ENCODE measurements around the gene PLAA. TPM values are rescaled to one million over a fixed set of nuclear protein-coding genes. Genes with fewer than 3 reads are reported as not detected.

PLAA gene
- total RNA-seq, 4 donors from 2014 or later, result 72.5 to 105 (median 83.8) TPM

GRCh38 chr9:26940779-26941178 lies 6.3 kb downstream of the PLAA start:
- Histone ChIP-seq H3K27me3 (no peaks in the 10 kb centered on the region), H3K36me3 (no peaks in the 10 kb centered on the region), H3K4me3 (no peak overlapping the region), H3K27ac (peak overlapping the region in 2 of 4 donors; percentile 62 to 64), H3K4me1 (peaks cover 43 to 60% of the 10 kb centered on the region in 2 donors), H3K9me3 (peaks cover 0 to 7% (median 0%) of the 10 kb centered on the region in 3 donors)
- intact Hi-C loops (cut with DNase I; ENCODE audit: low total_unique reads), result loop anchor here (10.0 kb wide), 1 partner anchor 634 kb away; the partner anchor contains the start of gene C9orf72
- DNase-seq (no peak), ATAC-seq (no peak)
- no peak for TF ChIP-seq POLR2A (IDR thresholded peaks at IDR 0.05)
- no peak for TF ChIP-seq CTCF (IDR thresholded peaks at IDR 0.05 in 4 of 5, conservative IDR thresholded peaks at IDR 0.05 in 1 of 5)
- in situ Hi-C loops (cut with MboI; ENCODE audit: low sequenced_read_pairs in 4 of 4), result loop anchor here in 2 of 4 donors (10.0 to 25.0 kb wide), 3 partner anchors 56 to 634 kb away; partner anchors contain the start of gene C9orf72 (in 2 of the 2)

DNA sequence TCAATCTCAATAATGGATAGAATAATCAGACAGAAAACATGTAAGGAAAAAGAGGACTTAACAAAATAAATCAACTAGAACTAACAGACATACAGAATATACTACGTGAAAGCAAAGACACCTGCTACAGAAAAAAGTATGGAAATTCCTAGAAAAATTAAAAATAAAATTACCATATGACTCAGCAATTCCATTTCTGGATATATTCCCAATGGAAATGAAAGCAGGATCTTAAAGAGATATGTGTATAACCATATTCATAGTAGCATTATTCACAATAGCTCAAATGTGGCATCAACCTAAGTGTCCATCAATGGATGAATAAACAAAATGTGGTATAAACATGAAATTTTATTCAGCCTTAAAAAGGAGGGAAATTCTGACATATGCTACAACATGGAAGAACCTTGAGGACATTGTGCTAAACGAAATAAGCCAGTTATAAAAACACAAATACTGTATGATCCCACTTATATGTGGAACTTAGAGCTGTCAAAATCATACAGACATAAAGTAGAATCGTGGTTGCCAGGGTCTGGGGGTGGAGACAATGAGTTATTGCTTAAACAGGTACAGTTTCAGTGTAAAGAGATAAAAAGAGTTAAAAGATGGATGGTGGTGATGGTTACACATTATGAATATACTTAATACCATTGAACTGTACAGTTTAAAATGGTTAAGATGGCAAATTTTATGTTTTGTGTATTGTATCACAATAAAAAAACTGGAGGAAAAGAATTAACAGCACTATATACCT lies 6.9 kb downstream of the PLAA start:
- H3K27me3 ChIP-seq, result no peaks in the 10 kb centered on the region
- in situ Hi-C loops (cut with MboI; ENCODE audit: low sequenced_read_pairs in 4 of 4) (loop anchor here in 3 of 4 donors (10.0 to 25.0 kb wide), 3 partner anchors 55 to 635 kb away; partner anchors contain the start of gene C9orf72 (in 2 of the 3)), intact Hi-C loops (cut with DNase I; ENCODE audit: low total_unique reads) (loop anchor here (10.0 kb wide), 1 partner anchor 635 kb away; the partner anchor contains the start of gene C9orf72)
- peak overlapping the region; percentile 2 to 64 (median 60) for H3K27ac ChIP-seq
- peaks cover 36 to 58% of the 10 kb centered on the region in 2 donors for H3K4me1 ChIP-seq
- ATAC-seq (no peak), DNase-seq (no peak)
- TF ChIP-seq CTCF (IDR thresholded peaks at IDR 0.05 in 4 of 5, conservative IDR thresholded peaks at IDR 0.05 in 1 of 5) (no peak), POLR2A (IDR thresholded peaks at IDR 0.05) (no peak)
- H3K36me3 ChIP-seq, result no peaks in the 10 kb centered on the region
- H3K4me3 ChIP-seq, result peak overlapping the region in 2 of 4 donors; percentile 6 to 7
- H3K9me3 ChIP-seq, result peaks cover 0 to 7% (median 0%) of the 10 kb centered on the region in 3 donors

DNA sequence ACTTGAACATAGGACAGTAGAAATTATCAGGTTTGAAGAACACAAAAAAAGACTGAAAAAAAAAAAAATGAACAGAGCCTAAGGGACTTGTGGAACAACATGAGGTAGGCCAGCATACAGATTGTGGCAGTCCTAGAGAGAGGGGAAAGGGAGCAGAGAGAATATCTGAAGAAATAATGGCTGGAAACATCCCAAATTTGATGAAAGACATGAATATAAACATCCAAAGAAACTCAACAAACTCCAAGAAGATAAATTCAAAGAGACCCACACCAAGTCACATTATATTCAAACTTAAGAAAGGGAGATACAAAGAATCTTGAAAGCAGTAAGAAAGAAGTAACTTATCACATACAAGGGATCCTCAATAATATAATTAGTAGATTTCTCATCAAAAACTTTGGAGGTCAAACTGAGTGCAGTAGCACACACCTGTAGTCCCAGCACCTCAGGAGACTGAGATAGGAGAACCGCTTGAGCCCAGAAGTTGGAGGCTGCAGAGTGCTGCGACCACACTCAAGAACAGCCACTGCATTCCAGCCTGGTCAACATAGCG lies 9.1 kb downstream of the PLAA start:
- Histone ChIP-seq H3K4me1 (peaks cover 17 to 41% of the 10 kb centered on the region in 2 donors), H3K36me3 (no peaks in the 10 kb centered on the region), H3K9me3 (peaks cover 0 to 7% (median 0%) of the 10 kb centered on the region in 3 donors), H3K4me3 (no peak overlapping the region), H3K27ac (no peak overlapping the region), H3K27me3 (no peaks in the 10 kb centered on the region)
- no peak for DNase-seq
- no peak for ATAC-seq
- in situ Hi-C loops (cut with MboI; ENCODE audit: low sequenced_read_pairs in 4 of 4), result loop anchor here in 2 of 4 donors (10.0 to 25.0 kb wide), 2 partner anchors 53 to 624 kb away; partner anchors contain the start of gene C9orf72 (in 1 of the 2)
- intact Hi-C loops (cut with DNase I; ENCODE audit: low total_unique reads), result no loop called here
- no peak for TF ChIP-seq CTCF (IDR thresholded peaks at IDR 0.05 in 4 of 5, conservative IDR thresholded peaks at IDR 0.05 in 1 of 5)
- TF ChIP-seq POLR2A (IDR thresholded peaks at IDR 0.05), result no peak

- H3K4me3 ChIP-seq, result no peak overlapping the region
- intact Hi-C loops (cut with DNase I; ENCODE audit: low total_unique reads), result no loop called here
- no peaks in the 10 kb centered on the region for H3K27me3 ChIP-seq
- no peak overlapping the region for H3K27ac ChIP-seq
- DNase-seq (no peak), ATAC-seq (no peak)
- no peaks in the 10 kb centered on the region for H3K36me3 ChIP-seq
- in situ Hi-C loops (cut with MboI; ENCODE audit: low sequenced_read_pairs in 4 of 4), result loop anchor here in 2 of 4 donors (10.0 to 25.0 kb wide), 2 partner anchors 51 to 626 kb away; partner anchors contain the start of gene C9orf72 (in 1 of the 2)
- peaks cover 0 to 7% (median 0%) of the 10 kb centered on the region in 3 donors for H3K9me3 ChIP-seq
- TF ChIP-seq CTCF (IDR thresholded peaks at IDR 0.05 in 4 of 5, conservative IDR thresholded peaks at IDR 0.05 in 1 of 5) (no peak), POLR2A (IDR thresholded peaks at IDR 0.05) (no peak)
- H3K4me1 ChIP-seq, result peaks cover 17 to 32% of the 10 kb centered on the region in 2 donors
These were observed 11.2 kb downstream of the PLAA start for GRCh38 chr9:26935847-26936246.
